WTC11 (cell line): ENCODE results near the gene CLK2. TPM values are rescaled to one million over a fixed set of nuclear protein-coding genes. Genes with fewer than 3 reads are reported as not detected.

Experiments used
- E2F5 ChIP-seq: sonication (generic); formaldehyde crosslinking; IDR thresholded peaks from 2 replicates; pipeline ENCODE4 v1.8.1; 2022; ENCODE audit warnings: mild to moderate bottlenecking, moderate library complexity, missing genetic modification reagents
- ELF4 ChIP-seq: sonication (generic); formaldehyde crosslinking; IDR thresholded peaks from 2 replicates; pipeline ENCODE4 v1.8.1; 2022; ENCODE audit warnings: low read depth, mild to moderate bottlenecking, moderate library complexity, missing genetic modification reagents
- EMX1 ChIP-seq: fragments of 250-450 bp; sonication (Bioruptor Pico); IDR thresholded peaks from 2 replicates; pipeline ENCODE4 v1.8.0; 2021; ENCODE audit warnings: mild to moderate bottlenecking
- ETV6 ChIP-seq: sonication (generic); formaldehyde crosslinking; IDR thresholded peaks from 2 replicates; pipeline ENCODE4 v1.8.1; 2022; ENCODE audit warnings: mild to moderate bottlenecking, missing genetic modification reagents
- FOXP1 ChIP-seq: sonication (generic); formaldehyde crosslinking; IDR thresholded peaks from 2 replicates; pipeline ENCODE4 v1.8.0; 2022; ENCODE audit warnings: missing genetic modification reagents, mild to moderate bottlenecking, moderate library complexity, borderline replicate concordance
- HMGA2 ChIP-seq: fragments of 250-450 bp; sonication (Bioruptor Pico); IDR thresholded peaks from 2 replicates; pipeline ENCODE4 v1.4.0; 2021; ENCODE audit warnings: mild to moderate bottlenecking, moderate library complexity
- NFATC4 ChIP-seq: fragments of 250-450 bp; sonication (Bioruptor Pico); IDR thresholded peaks from 2 replicates; pipeline ENCODE4 v1.9.0; 2021; ENCODE audit warnings: mild to moderate bottlenecking
- NR1H2 ChIP-seq: sonication (generic); formaldehyde crosslinking; IDR thresholded peaks from 2 replicates; pipeline ENCODE4 v1.9.0; 2021; ENCODE audit warnings: mild to moderate bottlenecking, moderate library complexity, missing genetic modification reagents
- NR3C1 ChIP-seq: sonication (generic); formaldehyde crosslinking; conservative IDR thresholded peaks from 2 replicates; pipeline ENCODE4 v1.8.1; 2023; ENCODE audit warnings: low read depth, mild to moderate bottlenecking, missing genetic modification reagents
- SMAD3 ChIP-seq: sonication (generic); formaldehyde crosslinking; IDR thresholded peaks from 2 replicates; pipeline ENCODE4 v1.8.0; 2022; ENCODE audit warnings: missing genetic modification reagents, mild to moderate bottlenecking, borderline replicate concordance
- SMAD4 ChIP-seq: sonication (generic); formaldehyde crosslinking; IDR thresholded peaks from 2 replicates; pipeline ENCODE4 v1.8.0; 2022; ENCODE audit warnings: mild to moderate bottlenecking, missing genetic modification reagents
- SOX15 ChIP-seq: fragments of 250-450 bp; sonication (Bioruptor Pico); IDR thresholded peaks from 2 replicates; pipeline ENCODE4 v1.9.0; 2021; ENCODE audit warnings: mild to moderate bottlenecking
- ZBTB43 ChIP-seq: sonication (generic); formaldehyde crosslinking; IDR thresholded peaks from 2 replicates; pipeline ENCODE4 v1.8.1; 2023; ENCODE audit warnings: mild to moderate bottlenecking, missing genetic modification reagents
- ZMAT4 ChIP-seq: fragments of 250-450 bp; sonication (Bioruptor Pico); IDR thresholded peaks from 2 replicates; pipeline ENCODE4 v1.9.0; 2021; ENCODE audit warnings: mild to moderate bottlenecking
- ZNF263 ChIP-seq: sonication (generic); formaldehyde crosslinking; IDR thresholded peaks from 2 replicates; pipeline ENCODE4 v1.8.1; 2022; ENCODE audit warnings: low read depth, mild to moderate bottlenecking, moderate library complexity, missing genetic modification reagents
- ZNF416 ChIP-seq: fragments of 250-450 bp; sonication (Bioruptor Pico); IDR thresholded peaks from 2 replicates; pipeline ENCODE4 v1.9.0; 2021; ENCODE audit warnings: mild to moderate bottlenecking, inconsistent platforms
- ZNF423 ChIP-seq: fragments of 250-450 bp; sonication (Bioruptor Pico); IDR thresholded peaks from 2 replicates; pipeline ENCODE4 v2.1.2; 2022; ENCODE audit warnings: mild to moderate bottlenecking, moderate library complexity
- total RNA-seq: library from RNA; stranded (reverse); gene quantifications from 3 replicates; pipeline ENCODE4 v1.2.3, GENCODE V29; 2021
- TF ChIP-seq, protein P1 (sequence below): fragments of 200-600 bp; IDR thresholded peaks from 2 replicates; pipeline ENCODE4 v1.8.0; 2022; ENCODE audit warnings: antibody characterized with exemption
- TF ChIP-seq, protein P2 (sequence below): sonication (generic); formaldehyde crosslinking; IDR thresholded peaks from 2 replicates; pipeline ENCODE4 v1.8.1; 2023; ENCODE audit warnings: mild to moderate bottlenecking, missing genetic modification reagents, borderline replicate concordance
- TF ChIP-seq, protein P3 (sequence below): fragments of 250-450 bp; sonication (Bioruptor Pico); conservative IDR thresholded peaks from 2 replicates; pipeline ENCODE4 v1.9.0; 2021; ENCODE audit warnings: mild to moderate bottlenecking
- TF ChIP-seq, protein P4 (sequence below): sonication (generic); formaldehyde crosslinking; IDR thresholded peaks from 2 replicates; pipeline ENCODE4 v1.8.0; 2023; ENCODE audit warnings: missing genetic modification reagents, mild to moderate bottlenecking, borderline replicate concordance
- TF ChIP-seq, protein P5 (sequence below): sonication (generic); formaldehyde crosslinking; IDR thresholded peaks from 2 replicates; pipeline ENCODE4 v1.8.1; 2023; ENCODE audit warnings: mild to moderate bottlenecking, moderate library complexity, missing genetic modification reagents

Gene CLK2
- total RNA-seq, 1 experiment from 2014 or later: 74.4 TPM

DNA sequence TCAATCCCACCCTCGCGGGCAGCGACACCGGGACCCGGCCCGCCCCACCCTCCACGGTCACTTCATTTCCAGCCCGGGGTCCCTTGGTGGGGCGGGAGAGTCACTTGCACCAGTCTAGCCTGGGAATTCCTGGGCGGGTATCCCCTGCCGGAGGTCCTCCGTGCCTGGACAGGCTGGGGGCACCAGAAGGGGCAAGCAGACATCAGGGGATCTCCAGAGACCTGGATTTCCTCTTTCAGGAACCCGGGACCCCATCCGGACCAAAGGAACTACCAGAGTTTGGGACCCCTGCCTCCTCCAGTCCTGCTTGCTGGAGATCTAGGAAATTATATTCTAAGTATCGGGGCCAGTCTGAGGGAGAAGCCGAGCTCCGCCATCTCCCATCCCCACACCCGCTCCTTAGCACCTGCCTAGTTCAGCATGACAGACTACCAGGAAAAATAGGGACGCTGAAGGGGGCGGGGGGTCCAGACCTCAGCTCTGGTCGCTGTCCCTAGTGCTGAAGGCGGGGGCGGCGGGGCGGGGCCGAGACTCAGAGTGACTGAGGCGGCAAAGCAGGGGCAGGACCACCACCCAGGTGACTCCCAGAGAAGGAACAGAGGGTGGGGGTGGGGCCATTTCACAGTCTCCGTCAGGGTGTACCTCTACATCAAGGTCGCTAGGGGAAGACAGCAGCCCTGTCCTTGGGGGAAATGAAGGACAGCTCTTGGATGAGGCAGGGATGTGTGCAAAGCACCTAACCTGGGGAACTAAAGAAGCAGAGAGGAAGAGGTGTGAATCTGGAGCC lies 4.8 kb upstream of the CLK2 start (continued):
- TF ChIP-seq, protein P1, sequence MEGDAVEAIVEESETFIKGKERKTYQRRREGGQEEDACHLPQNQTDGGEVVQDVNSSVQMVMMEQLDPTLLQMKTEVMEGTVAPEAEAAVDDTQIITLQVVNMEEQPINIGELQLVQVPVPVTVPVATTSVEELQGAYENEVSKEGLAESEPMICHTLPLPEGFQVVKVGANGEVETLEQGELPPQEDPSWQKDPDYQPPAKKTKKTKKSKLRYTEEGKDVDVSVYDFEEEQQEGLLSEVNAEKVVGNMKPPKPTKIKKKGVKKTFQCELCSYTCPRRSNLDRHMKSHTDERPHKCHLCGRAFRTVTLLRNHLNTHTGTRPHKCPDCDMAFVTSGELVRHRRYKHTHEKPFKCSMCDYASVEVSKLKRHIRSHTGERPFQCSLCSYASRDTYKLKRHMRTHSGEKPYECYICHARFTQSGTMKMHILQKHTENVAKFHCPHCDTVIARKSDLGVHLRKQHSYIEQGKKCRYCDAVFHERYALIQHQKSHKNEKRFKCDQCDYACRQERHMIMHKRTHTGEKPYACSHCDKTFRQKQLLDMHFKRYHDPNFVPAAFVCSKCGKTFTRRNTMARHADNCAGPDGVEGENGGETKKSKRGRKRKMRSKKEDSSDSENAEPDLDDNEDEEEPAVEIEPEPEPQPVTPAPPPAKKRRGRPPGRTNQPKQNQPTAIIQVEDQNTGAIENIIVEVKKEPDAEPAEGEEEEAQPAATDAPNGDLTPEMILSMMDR: peak; percentile 16; the same call in 1 of the 2 replicates
- TF ChIP-seq EMX1 (CRISPR knock-in tag) (no peak), SOX15 (CRISPR knock-in tag) (no peak), FOXP1 (CRISPR knock-in tag) (0 out of 2 replicates have a peak, but pooled peaks have one; percentile 39), ZNF423 (CRISPR knock-in tag) (no peak), ZBTB43 (CRISPR knock-in tag) (no peak), E2F5 (CRISPR knock-in tag) (no peak; the same call in 1 of the 2 replicates), HMGA2 (CRISPR knock-in tag) (no peak), ELF4 (CRISPR knock-in tag) (no peak), ETV6 (CRISPR knock-in tag) (peak; percentile 73), ZMAT4 (CRISPR knock-in tag) (no peak), ZNF263 (CRISPR knock-in tag) (no peak), NR1H2 (no peak), SMAD3 (CRISPR knock-in tag) (peak; percentile 88), SMAD4 (CRISPR knock-in tag) (no peak), ZNF416 (no peak), NR3C1 (no peak), NFATC4 (CRISPR knock-in tag) (no peak)
- TF ChIP-seq, protein P2, sequence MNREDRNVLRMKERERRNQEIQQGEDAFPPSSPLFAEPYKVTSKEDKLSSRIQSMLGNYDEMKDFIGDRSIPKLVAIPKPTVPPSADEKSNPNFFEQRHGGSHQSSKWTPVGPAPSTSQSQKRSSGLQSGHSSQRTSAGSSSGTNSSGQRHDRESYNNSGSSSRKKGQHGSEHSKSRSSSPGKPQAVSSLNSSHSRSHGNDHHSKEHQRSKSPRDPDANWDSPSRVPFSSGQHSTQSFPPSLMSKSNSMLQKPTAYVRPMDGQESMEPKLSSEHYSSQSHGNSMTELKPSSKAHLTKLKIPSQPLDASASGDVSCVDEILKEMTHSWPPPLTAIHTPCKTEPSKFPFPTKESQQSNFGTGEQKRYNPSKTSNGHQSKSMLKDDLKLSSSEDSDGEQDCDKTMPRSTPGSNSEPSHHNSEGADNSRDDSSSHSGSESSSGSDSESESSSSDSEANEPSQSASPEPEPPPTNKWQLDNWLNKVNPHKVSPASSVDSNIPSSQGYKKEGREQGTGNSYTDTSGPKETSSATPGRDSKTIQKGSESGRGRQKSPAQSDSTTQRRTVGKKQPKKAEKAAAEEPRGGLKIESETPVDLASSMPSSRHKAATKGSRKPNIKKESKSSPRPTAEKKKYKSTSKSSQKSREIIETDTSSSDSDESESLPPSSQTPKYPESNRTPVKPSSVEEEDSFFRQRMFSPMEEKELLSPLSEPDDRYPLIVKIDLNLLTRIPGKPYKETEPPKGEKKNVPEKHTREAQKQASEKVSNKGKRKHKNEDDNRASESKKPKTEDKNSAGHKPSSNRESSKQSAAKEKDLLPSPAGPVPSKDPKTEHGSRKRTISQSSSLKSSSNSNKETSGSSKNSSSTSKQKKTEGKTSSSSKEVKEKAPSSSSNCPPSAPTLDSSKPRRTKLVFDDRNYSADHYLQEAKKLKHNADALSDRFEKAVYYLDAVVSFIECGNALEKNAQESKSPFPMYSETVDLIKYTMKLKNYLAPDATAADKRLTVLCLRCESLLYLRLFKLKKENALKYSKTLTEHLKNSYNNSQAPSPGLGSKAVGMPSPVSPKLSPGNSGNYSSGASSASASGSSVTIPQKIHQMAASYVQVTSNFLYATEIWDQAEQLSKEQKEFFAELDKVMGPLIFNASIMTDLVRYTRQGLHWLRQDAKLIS: no peak
- TF ChIP-seq, protein P3, sequence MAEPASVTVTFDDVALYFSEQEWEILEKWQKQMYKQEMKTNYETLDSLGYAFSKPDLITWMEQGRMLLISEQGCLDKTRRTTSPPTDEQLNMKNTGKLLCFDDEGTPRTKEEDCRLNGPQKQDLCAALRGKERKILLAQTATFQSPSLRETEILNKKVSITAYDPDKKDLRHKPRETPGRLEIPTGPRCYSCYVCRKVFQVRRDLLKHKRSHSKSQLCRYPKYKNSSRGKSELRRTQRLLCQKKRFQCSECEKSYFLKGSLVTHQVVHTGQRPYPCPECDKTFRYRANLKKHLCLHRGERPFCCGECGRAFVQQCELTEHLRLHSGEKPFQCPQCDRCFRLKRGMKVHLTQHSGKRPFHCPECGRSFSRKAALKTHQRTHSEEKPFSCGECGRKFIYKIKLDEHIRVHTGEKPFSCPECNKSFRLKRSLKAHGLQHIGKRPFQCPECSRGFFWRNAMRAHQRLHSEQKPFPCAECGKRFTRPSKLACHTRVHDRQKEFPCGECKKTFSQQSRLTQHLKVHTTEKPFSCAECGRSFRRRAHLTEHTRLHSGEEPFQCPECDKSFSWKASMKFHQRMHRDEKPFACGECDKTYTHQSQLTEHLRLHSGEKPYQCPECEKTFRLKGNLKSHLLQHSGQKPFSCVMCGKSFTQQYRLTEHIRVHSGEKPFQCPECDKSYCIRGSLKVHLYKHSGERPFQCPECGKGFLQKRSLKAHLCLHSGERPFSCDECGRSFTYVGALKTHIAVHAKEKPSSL: no peak
- TF ChIP-seq, protein P4, sequence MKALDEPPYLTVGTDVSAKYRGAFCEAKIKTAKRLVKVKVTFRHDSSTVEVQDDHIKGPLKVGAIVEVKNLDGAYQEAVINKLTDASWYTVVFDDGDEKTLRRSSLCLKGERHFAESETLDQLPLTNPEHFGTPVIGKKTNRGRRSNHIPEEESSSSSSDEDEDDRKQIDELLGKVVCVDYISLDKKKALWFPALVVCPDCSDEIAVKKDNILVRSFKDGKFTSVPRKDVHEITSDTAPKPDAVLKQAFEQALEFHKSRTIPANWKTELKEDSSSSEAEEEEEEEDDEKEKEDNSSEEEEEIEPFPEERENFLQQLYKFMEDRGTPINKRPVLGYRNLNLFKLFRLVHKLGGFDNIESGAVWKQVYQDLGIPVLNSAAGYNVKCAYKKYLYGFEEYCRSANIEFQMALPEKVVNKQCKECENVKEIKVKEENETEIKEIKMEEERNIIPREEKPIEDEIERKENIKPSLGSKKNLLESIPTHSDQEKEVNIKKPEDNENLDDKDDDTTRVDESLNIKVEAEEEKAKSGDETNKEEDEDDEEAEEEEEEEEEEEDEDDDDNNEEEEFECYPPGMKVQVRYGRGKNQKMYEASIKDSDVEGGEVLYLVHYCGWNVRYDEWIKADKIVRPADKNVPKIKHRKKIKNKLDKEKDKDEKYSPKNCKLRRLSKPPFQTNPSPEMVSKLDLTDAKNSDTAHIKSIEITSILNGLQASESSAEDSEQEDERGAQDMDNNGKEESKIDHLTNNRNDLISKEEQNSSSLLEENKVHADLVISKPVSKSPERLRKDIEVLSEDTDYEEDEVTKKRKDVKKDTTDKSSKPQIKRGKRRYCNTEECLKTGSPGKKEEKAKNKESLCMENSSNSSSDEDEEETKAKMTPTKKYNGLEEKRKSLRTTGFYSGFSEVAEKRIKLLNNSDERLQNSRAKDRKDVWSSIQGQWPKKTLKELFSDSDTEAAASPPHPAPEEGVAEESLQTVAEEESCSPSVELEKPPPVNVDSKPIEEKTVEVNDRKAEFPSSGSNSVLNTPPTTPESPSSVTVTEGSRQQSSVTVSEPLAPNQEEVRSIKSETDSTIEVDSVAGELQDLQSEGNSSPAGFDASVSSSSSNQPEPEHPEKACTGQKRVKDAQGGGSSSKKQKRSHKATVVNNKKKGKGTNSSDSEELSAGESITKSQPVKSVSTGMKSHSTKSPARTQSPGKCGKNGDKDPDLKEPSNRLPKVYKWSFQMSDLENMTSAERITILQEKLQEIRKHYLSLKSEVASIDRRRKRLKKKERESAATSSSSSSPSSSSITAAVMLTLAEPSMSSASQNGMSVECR: peak; percentile 84; the same call in 1 of the 2 replicates
- TF ChIP-seq, protein P5, sequence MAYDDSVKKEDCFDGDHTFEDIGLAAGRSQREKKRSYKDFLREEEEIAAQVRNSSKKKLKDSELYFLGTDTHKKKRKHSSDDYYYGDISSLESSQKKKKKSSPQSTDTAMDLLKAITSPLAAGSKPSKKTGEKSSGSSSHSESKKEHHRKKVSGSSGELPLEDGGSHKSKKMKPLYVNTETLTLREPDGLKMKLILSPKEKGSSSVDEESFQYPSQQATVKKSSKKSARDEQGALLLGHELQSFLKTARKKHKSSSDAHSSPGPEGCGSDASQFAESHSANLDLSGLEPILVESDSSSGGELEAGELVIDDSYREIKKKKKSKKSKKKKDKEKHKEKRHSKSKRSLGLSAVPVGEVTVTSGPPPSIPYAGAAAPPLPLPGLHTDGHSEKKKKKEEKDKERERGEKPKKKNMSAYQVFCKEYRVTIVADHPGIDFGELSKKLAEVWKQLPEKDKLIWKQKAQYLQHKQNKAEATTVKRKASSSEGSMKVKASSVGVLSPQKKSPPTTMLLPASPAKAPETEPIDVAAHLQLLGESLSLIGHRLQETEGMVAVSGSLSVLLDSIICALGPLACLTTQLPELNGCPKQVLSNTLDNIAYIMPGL (CRISPR knock-in tag): 0 out of 2 replicates have a peak, but pooled peaks have one; percentile 30
